DND-41 (cell line): ENCODE data around the gene KIF1A.

Experiments
- ATAC-seq: fragments of 200-7000 bp; cut with Tn5 transposase; 3 replicates; pipeline ENCODE4 v1.9.1; 2021; ENCODE audit warnings: low read depth; ENCODE audit not compliant: insufficient read depth
- DNase-seq: peaks from one replicate; pipeline ENCODE4 v3.0.0-alpha.2; 2020
- H2AFZ ChIP-seq: 2 replicates; pipeline ENCODE4 v1.6.0; 2012; ENCODE audit warnings: low read depth, low read length
- H3K27ac ChIP-seq: 2 replicates; pipeline ENCODE4 v1.5.1; 2012; ENCODE audit warnings: low read length, inconsistent platforms
- H3K27me3 ChIP-seq: fragments of 200-600 bp; sonication (generic); 2 replicates; pipeline ENCODE4 v1.6.0; 2012; ENCODE audit warnings: low read length, mild to moderate bottlenecking, inconsistent platforms; ENCODE audit not compliant: insufficient read depth, poor library complexity
- H3K36me3 ChIP-seq: 2 replicates; pipeline ENCODE4 v1.5.1; 2012; ENCODE audit warnings: low read length, inconsistent platforms; ENCODE audit not compliant: insufficient read depth
- H3K4me1 ChIP-seq: 2 replicates; pipeline ENCODE4 v1.5.1; 2012; ENCODE audit warnings: mild to moderate bottlenecking, low read length; ENCODE audit not compliant: insufficient read depth
- H3K4me2 ChIP-seq: 2 replicates; pipeline ENCODE4 v1.6.0; 2012; ENCODE audit warnings: mild to moderate bottlenecking, moderate library complexity, low read length, inconsistent platforms; ENCODE audit not compliant: insufficient read depth
- H3K4me3 ChIP-seq, 2 experiments: fragments of 200-600 bp in 1 of 2; shearing (Covaris generic) in 1 of 2; 2 replicates each; pipeline ENCODE4 v1.5.1; 2012 to 2016; ENCODE audit warnings: inconsistent platforms in 2 of 2, low read length in 2 of 2, mild to moderate bottlenecking in 2 of 2, low read depth in 1 of 2, moderate library complexity in 1 of 2
- H3K79me2 ChIP-seq: 2 replicates; pipeline ENCODE4 v1.6.0; 2012; ENCODE audit warnings: low read length, inconsistent platforms; ENCODE audit not compliant: insufficient read depth
- H3K9ac ChIP-seq: 2 replicates; pipeline ENCODE4 v1.6.0; 2012; ENCODE audit warnings: low read depth, mild to moderate bottlenecking, inconsistent platforms, low read length, moderate library complexity
- H3K9me3 ChIP-seq: 2 replicates; pipeline ENCODE4 v1.5.1; 2012; ENCODE audit warnings: low read length, moderate library complexity, mild to moderate bottlenecking, inconsistent platforms; ENCODE audit not compliant: insufficient read depth, severe bottlenecking
- H4K20me1 ChIP-seq: 2 replicates; pipeline ENCODE4 v1.6.0; 2012; ENCODE audit warnings: low read length; ENCODE audit not compliant: insufficient read depth
- EZH2 ChIP-seq: IDR thresholded peaks from 3 replicates; pipeline ENCODE4 v1.6.1; 2012; ENCODE audit warnings: borderline replicate concordance, low read depth, mild to moderate bottlenecking, moderate library complexity, low read length, inconsistent platforms; ENCODE audit not compliant: severe bottlenecking
- TF ChIP-seq, protein P1 (sequence below): IDR thresholded peaks from 2 replicates; pipeline ENCODE4 v1.5.1; 2012; ENCODE audit warnings: borderline replicate concordance, low read length, moderate library complexity, mild to moderate bottlenecking; ENCODE audit not compliant: poor library complexity, severe bottlenecking; ENCODE audit errors: extremely low read depth

KIF1A gene

DNA sequence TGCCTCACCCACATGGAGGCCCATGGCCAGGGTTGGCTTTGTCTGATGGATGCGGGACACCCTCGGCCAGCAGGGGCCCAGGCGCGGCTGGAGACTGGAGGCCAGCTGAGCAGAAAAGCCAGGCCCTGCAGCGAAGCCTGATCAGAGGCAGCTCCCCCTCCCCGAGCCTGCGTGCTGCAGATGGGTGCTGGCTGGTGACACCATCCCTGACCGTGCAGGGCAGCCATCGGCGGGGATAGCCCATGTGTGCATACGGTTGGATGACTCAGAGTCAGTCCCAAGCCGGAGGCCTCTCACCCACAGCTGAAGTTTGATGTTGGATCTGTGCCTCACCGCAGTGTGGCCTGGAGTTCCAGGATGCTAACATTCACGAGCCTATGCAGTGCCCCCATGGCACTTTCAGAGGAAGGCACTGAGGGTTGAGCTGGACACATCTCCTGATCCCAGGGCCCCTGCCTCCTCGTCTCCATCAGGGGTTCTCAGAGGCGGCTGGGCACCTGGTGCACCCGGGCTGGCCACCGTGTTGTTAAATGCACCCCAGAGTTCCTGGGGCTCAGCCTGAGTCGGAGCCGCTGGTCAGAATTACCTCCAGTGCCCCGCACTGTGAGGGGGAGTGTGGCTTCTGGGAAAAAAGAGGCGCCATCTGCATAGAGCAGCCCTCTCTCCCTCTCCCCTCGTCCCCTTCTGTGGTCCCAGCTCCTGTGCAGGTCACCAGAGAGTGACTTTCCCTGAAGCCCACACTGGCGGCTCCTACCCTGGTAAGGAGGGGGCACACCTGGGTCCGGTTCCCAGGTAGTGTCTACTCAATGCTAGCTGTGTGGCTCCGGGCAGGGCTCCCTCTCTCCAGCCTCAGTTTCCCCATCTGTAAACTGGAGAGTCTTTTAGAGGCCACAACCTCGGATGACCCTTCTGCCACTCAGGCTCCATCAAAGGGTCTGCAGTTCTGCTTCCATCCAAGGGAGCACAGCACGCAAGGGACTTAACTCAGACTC, 19.4 kb upstream of the KIF1A start:
- Histone ChIP-seq H3K4me1 (no peaks in the 10 kb centered on the region), H2AFZ (no peak overlapping the region), H3K79me2 (no peaks in the 10 kb centered on the region), H3K36me3 (no peaks in the 10 kb centered on the region), H4K20me1 (peaks cover 7% of the 10 kb centered on the region), H3K4me2 (no peak overlapping the region), H3K9me3 (no peaks in the 10 kb centered on the region), H3K27me3 (peaks cover 12% of the 10 kb centered on the region), H3K4me3 (no peak overlapping the region), H3K27ac (no peak overlapping the region), H3K9ac (no peak overlapping the region)
- TF ChIP-seq EZH2 = no peak
- TF ChIP-seq, protein P1, sequence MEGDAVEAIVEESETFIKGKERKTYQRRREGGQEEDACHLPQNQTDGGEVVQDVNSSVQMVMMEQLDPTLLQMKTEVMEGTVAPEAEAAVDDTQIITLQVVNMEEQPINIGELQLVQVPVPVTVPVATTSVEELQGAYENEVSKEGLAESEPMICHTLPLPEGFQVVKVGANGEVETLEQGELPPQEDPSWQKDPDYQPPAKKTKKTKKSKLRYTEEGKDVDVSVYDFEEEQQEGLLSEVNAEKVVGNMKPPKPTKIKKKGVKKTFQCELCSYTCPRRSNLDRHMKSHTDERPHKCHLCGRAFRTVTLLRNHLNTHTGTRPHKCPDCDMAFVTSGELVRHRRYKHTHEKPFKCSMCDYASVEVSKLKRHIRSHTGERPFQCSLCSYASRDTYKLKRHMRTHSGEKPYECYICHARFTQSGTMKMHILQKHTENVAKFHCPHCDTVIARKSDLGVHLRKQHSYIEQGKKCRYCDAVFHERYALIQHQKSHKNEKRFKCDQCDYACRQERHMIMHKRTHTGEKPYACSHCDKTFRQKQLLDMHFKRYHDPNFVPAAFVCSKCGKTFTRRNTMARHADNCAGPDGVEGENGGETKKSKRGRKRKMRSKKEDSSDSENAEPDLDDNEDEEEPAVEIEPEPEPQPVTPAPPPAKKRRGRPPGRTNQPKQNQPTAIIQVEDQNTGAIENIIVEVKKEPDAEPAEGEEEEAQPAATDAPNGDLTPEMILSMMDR = no peak
- no peak for ATAC-seq
- DNase-seq = no peak

DNA sequence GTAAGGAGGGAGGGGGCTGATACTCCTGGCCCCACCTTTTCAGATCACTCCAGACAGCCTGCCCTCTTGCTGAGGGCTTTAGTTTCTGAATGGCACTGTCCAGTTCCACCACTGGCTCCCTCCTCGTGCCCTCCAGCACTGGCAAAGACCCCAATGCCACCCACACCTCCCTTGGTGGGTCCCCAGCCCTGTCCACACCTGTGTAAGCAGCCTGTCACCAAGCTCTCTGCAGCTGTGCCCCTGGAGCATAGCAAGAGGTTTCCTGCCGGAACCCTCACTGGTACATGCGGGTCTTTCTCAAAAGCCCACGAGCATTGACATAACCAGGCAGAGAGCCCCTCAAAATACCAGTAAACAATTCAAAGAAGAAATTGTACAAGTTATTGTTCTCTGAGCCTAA, 17.6 kb upstream of the KIF1A start:
- DNase-seq = no peak
- no peak overlapping the region for H3K27ac ChIP-seq
- no peak overlapping the region for H2AFZ ChIP-seq
- TF ChIP-seq EZH2 = no peak
- TF ChIP-seq, protein P1 = no peak
- H3K9ac ChIP-seq = no peak overlapping the region
- no peaks in the 10 kb centered on the region for H3K36me3 ChIP-seq
- no peaks in the 10 kb centered on the region for H3K4me1 ChIP-seq
- H3K27me3 ChIP-seq = peaks cover 4% of the 10 kb centered on the region
- peaks cover 7% of the 10 kb centered on the region for H4K20me1 ChIP-seq
- no peak for ATAC-seq
- H3K4me3 ChIP-seq = no peak overlapping the region
- H3K79me2 ChIP-seq = no peaks in the 10 kb centered on the region
- no peaks in the 10 kb centered on the region for H3K9me3 ChIP-seq
- H3K4me2 ChIP-seq = no peak overlapping the region

DNA sequence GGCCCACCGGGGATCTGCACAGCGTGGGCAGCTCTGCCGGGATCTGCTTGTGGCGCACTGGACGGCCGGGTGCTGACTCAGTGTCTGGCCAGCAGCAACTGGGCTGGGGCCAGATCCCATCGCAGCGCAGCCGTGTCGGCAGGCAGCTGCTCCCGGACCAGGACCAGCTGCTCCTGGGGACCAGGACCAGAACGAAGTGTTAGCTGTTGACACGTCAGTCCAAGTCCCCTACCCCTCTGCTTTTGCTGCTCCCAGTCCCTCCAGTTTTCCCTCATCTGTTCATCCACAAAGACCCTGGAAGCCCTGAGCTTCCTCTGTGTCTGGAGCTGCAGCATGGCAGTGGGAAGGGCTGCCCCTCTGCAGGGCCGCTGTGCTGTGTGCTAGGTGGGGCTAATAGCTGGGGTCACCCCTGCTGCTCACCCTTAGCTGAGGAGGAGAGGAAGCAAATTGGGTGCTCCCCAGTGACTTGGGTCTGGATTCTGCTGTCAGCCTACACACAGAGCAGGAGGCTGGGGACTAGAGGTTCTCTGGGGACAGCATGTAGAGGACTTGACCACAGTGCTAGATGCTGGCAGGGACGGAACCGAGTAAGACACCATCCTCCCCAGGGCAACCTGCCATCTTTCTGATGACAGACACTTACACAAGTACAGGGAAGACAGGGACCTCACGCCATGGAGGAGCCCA, 16.9 kb upstream of the KIF1A start:
- no peak overlapping the region for H3K9ac ChIP-seq
- H3K27me3 ChIP-seq = peaks cover 4% of the 10 kb centered on the region
- peaks cover 7% of the 10 kb centered on the region for H4K20me1 ChIP-seq
- no peak overlapping the region for H3K4me3 ChIP-seq
- H3K4me2 ChIP-seq = no peak overlapping the region
- H3K36me3 ChIP-seq = no peaks in the 10 kb centered on the region
- DNase-seq = no peak
- H3K4me1 ChIP-seq = no peaks in the 10 kb centered on the region
- ATAC-seq = no peak
- H3K27ac ChIP-seq = no peak overlapping the region
- no peak for TF ChIP-seq EZH2
- TF ChIP-seq, protein P1 = no peak
- no peaks in the 10 kb centered on the region for H3K9me3 ChIP-seq
- no peaks in the 10 kb centered on the region for H3K79me2 ChIP-seq
- no peak overlapping the region for H2AFZ ChIP-seq
